Transverse colon (tissue), 4 donors: ENCODE results near the gene HVCN1. TPM values are rescaled to one million over a fixed set of nuclear protein-coding genes. Genes with fewer than 3 reads are reported as not detected.

Experiments used
- DNase-seq: peaks from one replicate; pipeline ENCODE4 v3.0.0-alpha.2; 2019
- H3K27ac ChIP-seq, 4 donors: fragments of 200-600 bp; sonication (generic); 2 replicates each; pipeline ENCODE4 v1.5.1; 2016 to 2018; ENCODE audit warnings: inconsistent platforms in 4 of 4
- H3K27me3 ChIP-seq: fragments of 200-600 bp; sonication (generic); 2 replicates; pipeline ENCODE4 v1.5.1; 2017; ENCODE audit warnings: inconsistent platforms
- H3K36me3 ChIP-seq, 4 donors: fragments of 200-600 bp; sonication (generic); 2 replicates each; pipeline ENCODE4 v1.5.1; 2017 to 2019; ENCODE audit warnings: inconsistent platforms in 4 of 4
- H3K4me1 ChIP-seq, 4 donors: fragments of 200-600 bp; sonication (generic); 2 replicates each; pipeline ENCODE4 v1.5.1; 2017 to 2020; ENCODE audit warnings: inconsistent platforms in 4 of 4
- H3K4me3 ChIP-seq, 4 donors: fragments of 200-600 bp; sonication (generic); 1 replicate in 1 of 4; 2 replicates in 3 of 4; pipeline versions ENCODE4 v1.5.1 to v1.6.1; 2017 to 2019; ENCODE audit warnings: inconsistent platforms in 4 of 4
- H3K9me3 ChIP-seq, 2 donors: fragments of 200-600 bp; sonication (generic); 2 replicates each; pipeline ENCODE4 v1.5.1; 2017 to 2019; ENCODE audit warnings: inconsistent platforms in 2 of 2
- CTCF ChIP-seq, 5 experiments: fragments of 200-600 bp in 3 of 5; fragments of 450-650 bp in 2 of 5; sonication (generic) in 3 of 5; IDR thresholded peaks; 1 replicate in 2 of 5; 2 replicates in 3 of 5; pipeline ENCODE4 v1.5.1; 2016 to 2017; ENCODE audit warnings: antibody characterized with exemption in 5 of 5, inconsistent platforms in 3 of 5, mild to moderate bottlenecking in 2 of 5, moderate library complexity in 1 of 5
- EP300 ChIP-seq: sonication (generic); formaldehyde crosslinking; IDR thresholded peaks from one replicate; pipeline ENCODE4 v1.6.1; 2017; ENCODE audit warnings: antibody characterized with exemption, low read depth
- POLR2A ChIP-seq: fragments of 450-650 bp; IDR thresholded peaks from one replicate; pipeline ENCODE4 v1.6.1; 2016; ENCODE audit warnings: antibody characterized with exemption, mild to moderate bottlenecking, moderate library complexity
- POLR2AphosphoS5 ChIP-seq, 3 donors: sonication (generic); formaldehyde crosslinking; IDR thresholded peaks; one replicate each; pipeline ENCODE4 v1.6.1; 2016; ENCODE audit warnings: antibody characterized with exemption in 3 of 3
- WGBS, 2 donors: methylation state at CpG; one replicate each; pipeline ENCODE4 v1.1.5; 2018; ENCODE audit warnings: low coverage in 1 of 2; 5-methylcytosine and 5-hydroxymethylcytosine counted together
- in situ Hi-C, 4 donors: fragments of 200-750 bp; cut with MboI; loops; one replicate each; pipeline versions ENCODE4 v1.15.0 to v1.15.1; 2017; ENCODE audit warnings: low sequenced_read_pairs in 3 of 4, low pct_ligation_motif_present in 1 of 4, low pct_unique_long_range_greater_than_20kb in 1 of 4
- intact Hi-C: fragments of 100-400 bp; cut with DNase I; formaldehyde crosslinking; loops from one replicate; pipeline ENCODE4 v1.15.1; 2023; ENCODE audit warnings: low total_unique reads
- total RNA-seq, 4 donors: library from RNA; depleted of rRNA; stranded (reverse); fragments of >200 nt; gene quantifications; one replicate each; pipeline ENCODE4 v1.1.0, GENCODE V29; 2016

The HVCN1 gene
- total RNA-seq, 4 donors from 2014 or later = 3.4 to 7.9 (median 7.3) TPM; not detected in 1

- no peak overlapping the region for H3K4me3 ChIP-seq
- TF ChIP-seq POLR2AphosphoS5 (IDR thresholded peaks at IDR 0.05) (no peak), CTCF (IDR thresholded peaks at IDR 0.05) (no peak), EP300 (no peak), POLR2A (no peak)
- no peak overlapping the region for H3K27ac ChIP-seq
- in situ Hi-C loops (loop anchor here in 2 of 4 donors (5.0 to 25.0 kb wide), 3 partner anchors 63 to 532 kb away; no protein-coding TSS in a partner anchor), intact Hi-C loops (no loop called here)
- DNase-seq = no peak
- WGBS, 2 donors = 72% methylated on average over 4 of the region's 4 CpGs; no CpG with 5 or more reads in 1 of the 2 donors
- peaks cover 1 to 4% (median 3%) of the 10 kb centered on the region in 4 donors for H3K4me1 ChIP-seq
- H3K9me3 ChIP-seq = no peaks in the 10 kb centered on the region
- H3K27me3 ChIP-seq = no peaks in the 10 kb centered on the region
- H3K36me3 ChIP-seq = no peaks in the 10 kb centered on the region
These were observed 69.4 kb downstream of the HVCN1 start for GRCh38 chr12:110619534-110619953.

GRCh38 chr12:110616471-110617115, 72.3 kb downstream of the HVCN1 start:
- Histone ChIP-seq H3K27ac (no peak overlapping the region), H3K27me3 (no peaks in the 10 kb centered on the region), H3K36me3 (no peaks in the 10 kb centered on the region), H3K4me1 (peaks cover 5 to 12% (median 6%) of the 10 kb centered on the region in 4 donors), H3K4me3 (no peak overlapping the region), H3K9me3 (no peaks in the 10 kb centered on the region)
- intact Hi-C loops = no loop called here
- DNase-seq = no peak
- 94 to 98% methylated on average over 4 to 5 of the region's 5 CpGs for WGBS, 2 donors
- TF ChIP-seq CTCF (IDR thresholded peaks at IDR 0.05) (no peak), POLR2AphosphoS5 (IDR thresholded peaks at IDR 0.05) (no peak), EP300 (no peak), POLR2A (no peak)
- in situ Hi-C loops = loop anchor here in 2 of 4 donors (5.0 to 25.0 kb wide), 3 partner anchors 66 to 529 kb away; no protein-coding TSS in a partner anchor

DNA sequence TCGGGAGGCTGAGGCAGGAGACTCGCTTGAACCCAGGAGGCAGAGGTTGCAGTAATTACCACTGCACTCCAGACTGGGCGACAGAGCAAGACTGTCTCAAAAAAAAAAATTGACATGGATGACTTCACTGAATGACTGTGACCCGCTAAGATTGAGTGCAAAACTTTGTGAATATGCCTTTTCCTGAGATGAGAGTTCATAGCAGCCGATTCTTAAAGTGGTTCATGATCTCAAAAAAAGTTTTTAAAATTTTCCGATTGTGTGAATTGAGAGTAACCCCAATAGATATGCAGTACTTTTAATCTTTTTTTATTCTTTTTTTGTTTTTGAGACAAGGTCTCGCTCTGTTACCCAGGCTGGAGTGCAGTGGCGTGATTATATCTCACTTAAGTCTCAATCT, 73.7 kb downstream of the HVCN1 start:
- TF ChIP-seq EP300 (no peak), POLR2AphosphoS5 (IDR thresholded peaks at IDR 0.05) (no peak), CTCF (IDR thresholded peaks at IDR 0.05) (no peak), POLR2A (no peak)
- Histone ChIP-seq H3K9me3 (no peaks in the 10 kb centered on the region), H3K36me3 (no peaks in the 10 kb centered on the region), H3K27ac (no peak overlapping the region), H3K4me1 (peaks cover 5 to 12% (median 6%) of the 10 kb centered on the region in 4 donors), H3K4me3 (no peak overlapping the region), H3K27me3 (no peaks in the 10 kb centered on the region)
- 82 to 83% methylated on average over 6 to 8 of the region's 8 CpGs for WGBS, 2 donors
- in situ Hi-C loops (loop anchor here in 2 of 4 donors (5.0 to 25.0 kb wide), 3 partner anchors 67 to 528 kb away; no protein-coding TSS in a partner anchor), intact Hi-C loops (no loop called here)
- DNase-seq = no peak

DNA sequence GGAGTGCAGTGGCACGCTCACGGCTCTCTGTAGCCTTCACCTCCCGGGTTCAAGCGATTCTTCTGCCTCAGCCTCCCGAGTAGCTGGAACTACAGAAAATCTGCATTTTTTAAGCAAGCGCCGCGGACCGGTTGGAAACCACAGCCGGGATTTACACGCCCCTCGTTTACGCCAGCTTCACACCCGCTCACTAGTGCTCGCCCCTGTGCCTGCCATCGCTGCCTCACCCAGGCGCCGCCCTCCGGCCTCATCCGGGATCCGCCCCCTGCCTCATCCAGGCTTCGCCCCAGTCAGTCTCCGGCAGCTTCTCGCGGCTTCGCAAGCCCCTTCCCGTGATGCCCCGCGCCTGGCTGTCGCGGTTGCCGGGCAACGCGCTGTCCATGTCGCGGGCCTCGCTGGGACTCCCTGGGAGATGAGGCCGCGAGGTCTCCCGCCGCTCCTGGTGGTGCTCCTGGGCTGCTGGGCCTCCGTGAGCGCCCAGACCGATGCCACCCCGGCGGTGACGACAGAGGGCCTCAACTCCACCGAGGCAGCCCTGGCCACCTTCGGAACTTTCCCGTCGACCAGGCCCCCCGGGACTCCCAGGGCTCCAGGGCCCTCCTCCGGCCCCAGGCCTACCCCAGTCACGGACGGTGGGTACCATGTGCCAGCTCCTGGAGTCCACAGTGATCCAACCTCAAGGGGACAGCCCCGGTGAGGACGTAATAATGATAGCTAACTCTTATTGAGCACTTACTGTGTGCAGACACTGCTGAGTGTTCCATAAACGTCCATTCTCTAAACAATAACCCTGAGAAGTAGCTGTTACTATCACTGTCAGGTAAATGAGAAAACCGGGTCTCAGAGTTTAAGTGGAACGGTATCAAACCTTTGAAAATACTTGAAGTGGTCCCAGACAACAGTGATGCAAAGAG, 74.9 kb downstream of the HVCN1 start, which contains the start of gene TCTN1:
Gene TCTN1, plus strand, starts transcription at position 359 of the 914 bp plus-strand sequence. Its CDS starts 54 bp downstream, at position 413.
- TF ChIP-seq POLR2AphosphoS5 (IDR thresholded peaks at IDR 0.05) (peak; percentile 41 to 71 (median 70)), EP300 (no peak), CTCF (IDR thresholded peaks at IDR 0.05) (peak in 1 of 5 experiments; percentile 16), POLR2A (peak; percentile 46)
- intact Hi-C loops (no loop called here), in situ Hi-C loops (loop anchor here in 2 of 4 donors (10.0 to 25.0 kb wide), 2 partner anchors 221 to 527 kb away; no protein-coding TSS in a partner anchor)
- Histone ChIP-seq H3K27ac (peak within 1 kb of the TSS; percentile 68 to 82 (median 74)), H3K9me3 (no peaks in the 10 kb centered on the region), H3K27me3 (no peaks in the 10 kb centered on the region), H3K4me1 (peaks cover 5 to 12% (median 6%) of the 10 kb centered on the region in 4 donors), H3K36me3 (no peaks in the 10 kb centered on the region), H3K4me3 (peak within 1 kb of the TSS; percentile 51 to 89 (median 65))
- WGBS, 2 donors = 2 to 60% methylated on average over 1 to 60 of the region's 60 CpGs
- peak; percentile 97 for DNase-seq
